Measurements from ENCODE around the gene ACTN4. TPM values are rescaled to one million over a fixed set of nuclear protein-coding genes. Genes with fewer than 3 reads are reported as not detected.

The ACTN4 gene
- total and polyA plus RNA-seq, 3 experiments from 2014 or later: 31.9 to 314 (median 295) TPM

GRCh38 chr19:38683393-38684077 is 36.1 kb downstream of the ACTN4 start:
- Mint-ChIP-seq H3K36me3 (peaks cover 6 to 10% (median 6%) of the 10 kb centered on the region in 3 donors), H3K4me3 (peak overlapping the region; percentile 62 to 87 (median 71)), H3K27me3 (no peaks in the 10 kb centered on the region), H3K4me1 (peaks cover 82 to 94% (median 88%) of the 10 kb centered on the region in 3 donors), H3K27ac (peak overlapping the region; percentile 84 to 99 (median 97)), H3K9me3 (no peaks in the 10 kb centered on the region)
- Histone ChIP-seq H3K27me3 (ENCODE audit: insufficient read depth, low read length, poor library complexity, severe bottlenecking) (no peaks in the 10 kb centered on the region), H3K9me3 (ENCODE audit: low read length) (no peaks in the 10 kb centered on the region), H3K27ac (ENCODE audit: low read depth, low read length) (peak overlapping the region; percentile 74), H3K4me1 (ENCODE audit: insufficient read depth, low read length) (peaks cover 79% of the 10 kb centered on the region), H3K36me3 (ENCODE audit: insufficient read depth, low read length) (peaks cover 5% of the 10 kb centered on the region), H3K4me3 (ENCODE audit: low read length) (peak overlapping the region; percentile 4)
- peak in 4 of 5 donors; percentile 34 to 82 (median 61) for DNase-seq
- ChIA-PET CTCF (interaction anchor here (1.0 kb wide), 2 partner anchors 49 to 281 kb away, joined by 3 read pairs; partner anchors contain the start of gene FAM98C), POLR2A (interaction anchor here (0.8 to 1.9 kb wide), 2 partner anchors 14 to 36 kb away, joined by 4 to 13 read pairs; partner anchors contain the start of gene ACTN4)

GRCh38 chr19:38684078-38684861 is 36.8 kb downstream of the ACTN4 start:
- H3K9me3 Mint-ChIP-seq: no peaks in the 10 kb centered on the region
- no peaks in the 10 kb centered on the region for H3K27me3 ChIP-seq (ENCODE audit: insufficient read depth, low read length, poor library complexity, severe bottlenecking)
- POLR2A ChIA-PET: interaction anchor here (1.9 kb wide), 1 partner anchor 37 kb away, joined by 13 read pairs; the partner anchor contains the start of gene ACTN4
- CTCF ChIA-PET: interaction anchor here (1.0 kb wide), 1 partner anchor 50 kb away, joined by 3 read pairs; no protein-coding TSS in a partner anchor
- peak overlapping the region; percentile 62 to 87 (median 71) for H3K4me3 Mint-ChIP-seq
- peaks cover 79 to 91% (median 88%) of the 10 kb centered on the region in 3 donors for H3K4me1 Mint-ChIP-seq
- peak in 4 of 5 donors; percentile 43 to 66 (median 48) for DNase-seq
- no peaks in the 10 kb centered on the region for H3K27me3 Mint-ChIP-seq
- peaks cover 5% of the 10 kb centered on the region for H3K36me3 ChIP-seq (ENCODE audit: insufficient read depth, low read length)
- H3K36me3 Mint-ChIP-seq: peaks cover 6 to 10% (median 6%) of the 10 kb centered on the region in 3 donors
- peak overlapping the region; percentile 4 for H3K4me3 ChIP-seq (ENCODE audit: low read length)
- peaks cover 72% of the 10 kb centered on the region for H3K4me1 ChIP-seq (ENCODE audit: insufficient read depth, low read length)
- H3K27ac Mint-ChIP-seq: peak overlapping the region; percentile 84 to 99 (median 97)
- no peaks in the 10 kb centered on the region for H3K9me3 ChIP-seq (ENCODE audit: low read length)
- peak overlapping the region; percentile 74 for H3K27ac ChIP-seq (ENCODE audit: low read depth, low read length)

DNA sequence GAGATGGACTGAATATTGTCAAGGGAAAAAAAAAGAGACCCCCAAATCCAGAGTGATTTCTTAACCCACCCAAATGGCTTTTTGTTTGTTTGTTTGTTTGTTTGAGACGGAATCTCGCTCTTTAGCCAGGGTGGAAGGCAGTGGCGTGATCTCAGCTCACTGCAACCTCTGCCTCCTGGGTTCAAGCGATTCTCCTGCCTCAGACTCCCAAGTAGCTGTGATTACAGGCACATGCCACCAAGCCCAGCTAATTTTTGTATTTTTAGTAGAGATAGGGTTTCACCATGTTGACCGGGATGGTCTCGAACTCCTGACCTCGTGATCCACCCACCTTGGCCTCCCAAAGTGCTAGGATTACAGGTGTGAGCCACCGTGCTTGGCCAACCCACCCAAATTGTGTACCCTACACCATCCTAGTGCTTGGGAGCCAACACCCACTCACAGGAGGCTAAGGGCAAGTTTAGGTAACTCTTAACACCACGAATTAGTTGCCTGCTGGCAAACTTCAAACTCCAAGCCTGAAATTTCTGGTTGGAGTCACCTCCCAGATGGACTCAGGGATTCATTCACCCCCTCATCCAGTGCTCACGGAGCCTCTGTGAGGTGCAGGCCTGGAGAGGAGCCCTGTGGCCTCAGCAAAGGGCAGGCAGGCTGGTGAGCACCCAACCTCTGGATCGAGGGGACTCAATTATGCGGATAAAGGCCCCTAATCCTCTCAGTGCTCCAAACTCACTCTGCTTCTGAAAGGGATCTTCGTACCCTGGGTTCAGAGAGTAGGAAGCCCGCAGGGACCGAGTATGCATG is 37.6 kb downstream of the ACTN4 start:
- H3K4me3 Mint-ChIP-seq: peak overlapping the region in 5 of 7 donors; percentile 34 to 70 (median 50)
- H3K9me3 ChIP-seq (ENCODE audit: low read length): no peaks in the 10 kb centered on the region
- H3K27me3 Mint-ChIP-seq: no peaks in the 10 kb centered on the region
- H3K36me3 ChIP-seq (ENCODE audit: insufficient read depth, low read length): peaks cover 5% of the 10 kb centered on the region
- H3K27ac ChIP-seq (ENCODE audit: low read depth, low read length): peak overlapping the region; percentile 74
- H3K4me1 Mint-ChIP-seq: peaks cover 75 to 89% (median 86%) of the 10 kb centered on the region in 3 donors
- H3K9me3 Mint-ChIP-seq: no peaks in the 10 kb centered on the region
- DNase-seq: no peak
- no peaks in the 10 kb centered on the region for H3K27me3 ChIP-seq (ENCODE audit: insufficient read depth, low read length, poor library complexity, severe bottlenecking)
- H3K27ac Mint-ChIP-seq: peak overlapping the region; percentile 84 to 99 (median 97)
- peak overlapping the region; percentile 23 for H3K4me3 ChIP-seq (ENCODE audit: low read length)
- ChIA-PET POLR2A (no interaction called here), CTCF (no interaction called here)
- H3K4me1 ChIP-seq (ENCODE audit: insufficient read depth, low read length): peaks cover 64% of the 10 kb centered on the region
- H3K36me3 Mint-ChIP-seq: peaks cover 4 to 11% (median 6%) of the 10 kb centered on the region in 3 donors

- Histone ChIP-seq H3K9me3 (ENCODE audit: low read length) (no peaks in the 10 kb centered on the region), H3K4me3 (ENCODE audit: low read length) (peak overlapping the region; percentile 23), H3K4me1 (ENCODE audit: insufficient read depth, low read length) (peaks cover 57% of the 10 kb centered on the region), H3K36me3 (ENCODE audit: insufficient read depth, low read length) (peaks cover 5% of the 10 kb centered on the region), H3K27ac (ENCODE audit: low read depth, low read length) (peak overlapping the region; percentile 74), H3K27me3 (ENCODE audit: insufficient read depth, low read length, poor library complexity, severe bottlenecking) (no peaks in the 10 kb centered on the region)
- Mint-ChIP-seq H3K4me3 (peak overlapping the region; percentile 35 to 90 (median 75)), H3K4me1 (peaks cover 73 to 88% (median 84%) of the 10 kb centered on the region in 3 donors), H3K36me3 (peaks cover 6 to 12% (median 6%) of the 10 kb centered on the region in 3 donors), H3K9me3 (no peaks in the 10 kb centered on the region), H3K27me3 (no peaks in the 10 kb centered on the region), H3K27ac (peak overlapping the region; percentile 61 to 99 (median 96))
- DNase-seq: peak in 1 of 5 donors; percentile 36
- POLR2A ChIA-PET: interaction anchor here (0.6 kb wide), 2 partner anchors 156 to 166 kb away, joined by 3 read pairs; no protein-coding TSS in a partner anchor
- CTCF ChIA-PET: interaction anchor here (0.7 to 1.7 kb wide), 5 partner anchors 14 to 170 kb away, joined by 3 to 5 read pairs (median 5); no protein-coding TSS in a partner anchor
Measured at GRCh38 chr19:38685666-38686529, 38.4 kb downstream of the ACTN4 start.

DNA sequence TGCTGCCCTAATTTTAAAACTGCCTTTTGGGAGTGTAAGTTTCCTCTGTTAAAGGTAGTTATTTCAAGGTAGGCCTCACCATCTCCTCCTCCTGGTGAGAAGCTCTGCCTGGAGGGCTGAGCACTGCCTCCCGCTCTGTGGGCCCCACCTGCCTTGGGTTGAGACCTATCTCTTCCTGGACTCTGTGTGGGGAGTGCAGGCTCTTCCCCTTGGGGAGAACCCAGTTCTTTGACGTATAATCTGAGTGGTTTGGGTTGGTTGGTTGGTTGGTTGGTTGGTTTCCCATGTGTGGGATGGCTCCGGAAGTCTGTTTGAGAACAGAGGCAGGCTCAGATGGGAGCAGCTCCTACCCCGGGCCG is 39.1 kb downstream of the ACTN4 start:
- peak overlapping the region; percentile 74 for H3K27ac ChIP-seq (ENCODE audit: low read depth, low read length)

GRCh38 chr19:38687837-38688378 is 40.5 kb downstream of the ACTN4 start:
- H3K27ac ChIP-seq (ENCODE audit: low read depth, low read length): no peak overlapping the region
- ChIA-PET POLR2A (interaction anchor here (0.6 kb wide), 1 partner anchor 43 kb away, joined by 3 read pairs; no protein-coding TSS in a partner anchor), CTCF (no interaction called here)
- peak overlapping the region in 6 of 8 donors; percentile 56 to 99 (median 96) for H3K27ac Mint-ChIP-seq
- H3K4me1 Mint-ChIP-seq: peaks cover 71 to 87% (median 86%) of the 10 kb centered on the region in 3 donors
- no peak for DNase-seq
- no peaks in the 10 kb centered on the region for H3K9me3 ChIP-seq (ENCODE audit: low read length)
- peaks cover 56% of the 10 kb centered on the region for H3K4me1 ChIP-seq (ENCODE audit: insufficient read depth, low read length)
- no peak overlapping the region for H3K4me3 Mint-ChIP-seq
- H3K9me3 Mint-ChIP-seq: no peaks in the 10 kb centered on the region
- no peaks in the 10 kb centered on the region for H3K27me3 ChIP-seq (ENCODE audit: insufficient read depth, low read length, poor library complexity, severe bottlenecking)
- no peak overlapping the region for H3K4me3 ChIP-seq (ENCODE audit: low read length)
- no peaks in the 10 kb centered on the region for H3K27me3 Mint-ChIP-seq
- no peaks in the 10 kb centered on the region for H3K36me3 ChIP-seq (ENCODE audit: insufficient read depth, low read length)
- peaks cover 0 to 12% (median 5%) of the 10 kb centered on the region in 3 donors for H3K36me3 Mint-ChIP-seq

More for the DNA sequence above, 39.1 kb downstream of the ACTN4 start:
- peak in 3 of 5 donors; percentile 42 to 62 (median 48) for DNase-seq
- peaks cover 55% of the 10 kb centered on the region for H3K4me1 ChIP-seq (ENCODE audit: insufficient read depth, low read length)
- Mint-ChIP-seq H3K9me3 (no peaks in the 10 kb centered on the region), H3K27ac (peak overlapping the region; percentile 61 to 99 (median 96)), H3K4me1 (peaks cover 72 to 86% (median 84%) of the 10 kb centered on the region in 3 donors), H3K36me3 (peaks cover 1 to 12% (median 3%) of the 10 kb centered on the region in 3 donors), H3K4me3 (peak overlapping the region; percentile 35 to 90 (median 75)), H3K27me3 (no peaks in the 10 kb centered on the region)
- H3K27me3 ChIP-seq (ENCODE audit: insufficient read depth, low read length, poor library complexity, severe bottlenecking): no peaks in the 10 kb centered on the region
- CTCF ChIA-PET: interaction anchor here (0.7 to 1.7 kb wide), 5 partner anchors 14 to 171 kb away, joined by 3 to 5 read pairs (median 5); no protein-coding TSS in a partner anchor
- H3K4me3 ChIP-seq (ENCODE audit: low read length): peak overlapping the region; percentile 23
- POLR2A ChIA-PET: interaction anchor here (0.6 kb wide), 2 partner anchors 155 to 165 kb away, joined by 3 read pairs; no protein-coding TSS in a partner anchor
- H3K9me3 ChIP-seq (ENCODE audit: low read length): no peaks in the 10 kb centered on the region
- peaks cover 5% of the 10 kb centered on the region for H3K36me3 ChIP-seq (ENCODE audit: insufficient read depth, low read length)

All from CD8-positive, alpha-beta memory T cell (primary cell).